CD4-positive, alpha-beta T cell treated with Interleukin-17A for 4 hours (primary cell): Measurements from ENCODE around the gene ARL6IP1.

Experiments used
- DNase-seq: peaks from one replicate; pipeline ENCODE4 v3.0.0-alpha.2; 2020; ENCODE audit warnings: mixed read lengths

ARL6IP1 gene

GRCh38 chr16:18801145-18801972, at the start of gene ARL6IP1:
ARL6IP1 (minus strand) TSS chr16:18801549; CDS start chr16:18801466, 83 bp downstream.
- peak; percentile 99 for DNase-seq

GRCh38 chr16:18846416-18846815, 45.1 kb upstream of the ARL6IP1 start:
- no peak for DNase-seq

- DNase-seq, result no peak
These were observed 41.2 kb upstream of the ARL6IP1 start for GRCh38 chr16:18842565-18842964.

GRCh38 chr16:18841833-18842525, 40.6 kb upstream of the ARL6IP1 start:
- no peak for DNase-seq

- DNase-seq, result no peak
These were observed 38.2 kb upstream of the ARL6IP1 start for GRCh38 chr16:18839555-18839954.

GRCh38 chr16:18836702-18837101, 35.4 kb upstream of the ARL6IP1 start:
- no peak for DNase-seq

GRCh38 chr16:18834864-18835263, 33.5 kb upstream of the ARL6IP1 start:
- DNase-seq, result no peak

- no peak for DNase-seq
These were observed 32.6 kb upstream of the ARL6IP1 start for GRCh38 chr16:18833707-18834505.

- no peak for DNase-seq
These were observed 31.3 kb upstream of the ARL6IP1 start for GRCh38 chr16:18832613-18833012.

GRCh38 chr16:18832006-18832405, 30.7 kb upstream of the ARL6IP1 start:
- DNase-seq, result no peak

GRCh38 chr16:18829251-18829650, 27.9 kb upstream of the ARL6IP1 start:
- DNase-seq, result no peak

GRCh38 chr16:18827890-18828289, 26.5 kb upstream of the ARL6IP1 start:
- DNase-seq, result no peak

GRCh38 chr16:18816286-18816685, 14.9 kb upstream of the ARL6IP1 start:
- DNase-seq, result no peak

GRCh38 chr16:18811925-18812324, 10.6 kb upstream of the ARL6IP1 start:
- no peak for DNase-seq

- no peak for DNase-seq
These were observed 7.8 kb upstream of the ARL6IP1 start for GRCh38 chr16:18809165-18809564.

GRCh38 chr16:18805257-18805773, 4.0 kb upstream of the ARL6IP1 start:
- no peak for DNase-seq

GRCh38 chr16:18804540-18804939, 3.2 kb upstream of the ARL6IP1 start:
- no peak for DNase-seq

GRCh38 chr16:18803569-18804462, 2.5 kb upstream of the ARL6IP1 start:
- no peak for DNase-seq

- DNase-seq, result no peak
These were observed 1.5 kb upstream of the ARL6IP1 start for GRCh38 chr16:18802767-18803343.

- no peak for DNase-seq
These were observed 589 bp downstream of the ARL6IP1 start for GRCh38 chr16:18800775-18801144.

- DNase-seq, result no peak
These were observed 1.1 kb downstream of the ARL6IP1 start for GRCh38 chr16:18800293-18800692.

GRCh38 chr16:18799500-18799899, 1.8 kb downstream of the ARL6IP1 start:
- no peak for DNase-seq
